GM23248 (cell line): ENCODE results near the gene CYFIP1. TPM values are rescaled to one million over a fixed set of nuclear protein-coding genes. Genes with fewer than 3 reads are reported as not detected.

Experiments
- DNase-seq: peaks from one replicate; pipeline ENCODE4 v3.0.0-alpha.2; 2015
- H2AFZ ChIP-seq: fragments of 200-600 bp; sonication (generic); 2 replicates; pipeline ENCODE4 v1.6.1; 2016; ENCODE audit warnings: antibody characterized with exemption
- H3F3A ChIP-seq: fragments of 200-600 bp; sonication (generic); 2 replicates; pipeline ENCODE4 v1.6.1; 2016; ENCODE audit warnings: mild to moderate bottlenecking, antibody characterized with exemption, mixed run types; ENCODE audit not compliant: insufficient read depth
- H3K27ac ChIP-seq: fragments of 200-600 bp; sonication (generic); 2 replicates; pipeline ENCODE4 v1.5.1; 2016; ENCODE audit warnings: mild to moderate bottlenecking
- H3K27me3 ChIP-seq: fragments of 200-600 bp; sonication (generic); replicated peaks from 2 replicates; pipeline ENCODE4 v1.6.1; 2016; ENCODE audit warnings: mild to moderate bottlenecking; ENCODE audit not compliant: insufficient read depth
- H3K36me3 ChIP-seq: fragments of 200-600 bp; sonication (generic); 2 replicates; pipeline ENCODE4 v1.6.1; 2016; ENCODE audit warnings: low read depth, mild to moderate bottlenecking
- H3K4me1 ChIP-seq: fragments of 200-600 bp; sonication (generic); 2 replicates; pipeline ENCODE4 v1.6.1; 2016; ENCODE audit warnings: mild to moderate bottlenecking; ENCODE audit not compliant: insufficient read depth
- H3K4me2 ChIP-seq: fragments of 200-600 bp; sonication (generic); one replicate; pipeline ENCODE4 v1.6.1; 2016; ENCODE audit warnings: mild to moderate bottlenecking; ENCODE audit not compliant: unreplicated experiment
- H3K4me3 ChIP-seq: fragments of 200-600 bp; sonication (generic); 2 replicates; pipeline ENCODE4 v1.5.1; 2016; ENCODE audit warnings: mild to moderate bottlenecking
- H3K79me2 ChIP-seq: fragments of 200-600 bp; sonication (generic); 2 replicates; pipeline ENCODE4 v1.6.1; 2016; ENCODE audit warnings: mild to moderate bottlenecking; ENCODE audit not compliant: insufficient read depth
- H3K9ac ChIP-seq: fragments of 200-600 bp; sonication (generic); 2 replicates; pipeline ENCODE4 v1.6.1; 2016; ENCODE audit warnings: mild to moderate bottlenecking
- H3K9me2 ChIP-seq: fragments of 200-600 bp; sonication (generic); 2 replicates; pipeline ENCODE4 v1.6.1; 2016; ENCODE audit warnings: mixed run types, mild to moderate bottlenecking, moderate library complexity; ENCODE audit not compliant: insufficient read depth
- H3K9me3 ChIP-seq: fragments of 200-600 bp; sonication (generic); one replicate; pipeline ENCODE4 v1.6.1; 2017; ENCODE audit warnings: low read depth
- H4K20me1 ChIP-seq: fragments of 200-600 bp; sonication (generic); 2 replicates; pipeline ENCODE4 v1.6.0; 2016; ENCODE audit not compliant: insufficient read depth
- EZH2 ChIP-seq: fragments of 200-600 bp; sonication (generic); IDR thresholded peaks from 2 replicates; pipeline ENCODE4 v1.6.1; 2018; ENCODE audit warnings: antibody characterized with exemption, mild to moderate bottlenecking; ENCODE audit not compliant: insufficient read depth, poor library complexity, severe bottlenecking
- EZH2phosphoT487 ChIP-seq: fragments of 200-600 bp; sonication (generic); IDR thresholded peaks from 2 replicates; pipeline ENCODE4 v1.6.1; 2018; ENCODE audit warnings: antibody characterized with exemption, moderate library complexity, mild to moderate bottlenecking, low read depth; ENCODE audit not compliant: insufficient read depth
- WGBS, 2 experiments: methylation state at CpG; one replicate each; pipeline ENCODE4 v1.1.6; 2015 to 2017; ENCODE audit warnings: low lambda C conversion rate in 2 of 2, low coverage in 1 of 2; ENCODE audit errors: missing lambda C conversion rate in 2 of 2; 5-methylcytosine and 5-hydroxymethylcytosine counted together
- in situ Hi-C: fragments of 300-500 bp; cut with MboI; formaldehyde crosslinking; loops from 2 replicates; pipeline ENCODE4 v1.15.0; 2020
- polyA plus RNA-seq: library from polyadenylated mRNA; unstranded; fragments of >200 nt; fragmentation: Nextera tagmentation; extraction: Ambion mirVana; gene quantifications from 2 replicates; pipeline ENCODE4 v1.2.1, GENCODE V29; 2016
- total RNA-seq: library from RNA; depleted of rRNA; stranded (reverse); fragments of >200 nt; shearing (Covaris generic); gene quantifications from 2 replicates; pipeline ENCODE4 v1.2.3, GENCODE V29; 2014

Gene CYFIP1
- total and polyA plus RNA-seq, 2 experiments from 2014 or later: 80.5 to 129 TPM

DNA sequence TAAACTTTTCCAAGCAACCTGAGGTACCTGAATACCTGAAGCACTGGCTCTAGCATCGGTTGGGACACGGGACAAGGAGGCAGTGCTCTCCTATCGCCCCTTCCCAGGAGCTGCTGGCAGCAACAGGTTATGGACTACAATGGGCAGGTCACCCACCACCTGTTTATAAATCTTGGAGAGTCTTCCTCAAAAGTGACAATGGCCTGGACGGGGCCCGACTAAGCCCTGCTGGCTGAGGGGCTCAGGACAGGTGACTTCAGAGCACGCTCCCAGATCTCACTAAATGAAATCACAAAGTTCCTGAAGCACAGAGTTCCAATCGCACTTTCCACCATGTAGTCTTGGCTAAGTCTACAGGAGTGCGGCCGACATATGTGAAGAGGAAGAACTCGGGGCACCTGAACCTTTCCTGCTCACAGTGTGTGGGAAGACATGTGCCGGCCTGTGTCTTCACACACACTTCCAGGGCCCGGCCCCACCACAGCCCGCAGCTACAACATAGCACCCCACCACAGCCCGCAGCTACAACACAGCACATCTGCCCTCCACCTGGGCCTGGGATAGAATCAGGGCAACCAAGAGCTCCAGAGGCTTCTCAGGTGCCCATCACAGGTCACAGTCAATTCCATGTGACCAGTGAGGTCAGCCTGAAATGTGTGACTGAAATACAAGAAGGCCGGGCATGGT is 12.9 kb downstream of the CYFIP1 start:
- 84 to 90% methylated on average over 15 of the region's 15 CpGs for WGBS, 2 experiments
- Histone ChIP-seq H4K20me1 (peaks cover 28% of the 10 kb centered on the region), H3K36me3 (0 out of 2 replicates have a peak, but pooled peaks cover 3% of the 10 kb centered on the region), H3K4me3 (no peak overlapping the region), H3K4me1 (peaks cover 40% of the 10 kb centered on the region), H3K27ac (peak overlapping the region; percentile 85), H3K9me3 (no peaks in the 10 kb centered on the region), H3K9ac (no peak overlapping the region), H2AFZ (no peak overlapping the region), H3K27me3 (no peaks in the 10 kb centered on the region), H3K4me2 (no peak overlapping the region), H3F3A (peaks cover 39% of the 10 kb centered on the region), H3K79me2 (peaks cover 96% of the 10 kb centered on the region), H3K9me2 (no peaks in the 10 kb centered on the region)
- DNase-seq: no peak
- TF ChIP-seq EZH2phosphoT487: no peak
- no peak for TF ChIP-seq EZH2
- in situ Hi-C loops: no loop called here

DNA sequence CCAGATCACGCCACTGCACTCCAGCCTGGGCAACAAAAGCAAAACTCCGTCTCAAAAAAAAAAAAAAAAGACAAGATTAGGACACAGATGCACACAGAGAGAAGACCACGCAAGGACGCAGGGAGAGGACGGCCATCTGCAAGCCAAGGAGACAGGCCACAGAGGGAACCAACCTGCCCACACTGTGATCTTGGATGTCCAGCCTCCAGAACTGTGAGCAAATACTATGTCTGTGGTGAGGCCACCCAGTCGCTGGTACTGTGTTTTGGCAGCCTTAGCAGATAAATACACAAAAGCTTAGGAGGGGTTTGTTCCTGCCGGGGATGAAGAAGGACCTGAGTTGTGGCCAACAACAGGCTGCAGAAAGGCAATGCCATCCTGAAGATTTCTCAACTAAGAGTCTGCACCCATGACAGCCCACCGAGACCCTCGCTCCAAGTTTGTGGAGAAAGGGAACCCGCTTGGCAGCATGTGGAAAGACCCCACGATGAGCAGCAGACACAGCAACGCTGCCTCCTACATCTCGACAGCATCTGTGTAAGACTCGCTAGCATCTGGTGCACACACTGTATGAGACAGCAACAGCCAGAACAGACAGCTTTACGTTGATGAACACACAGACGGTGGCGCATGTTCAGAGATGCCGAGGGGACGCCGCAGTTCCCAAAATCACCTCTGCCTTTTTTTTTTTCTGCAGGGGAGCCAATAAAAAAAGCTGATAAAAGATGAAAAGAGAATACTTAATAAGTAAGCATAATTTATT is 13.7 kb downstream of the CYFIP1 start:
- Histone ChIP-seq H3K4me1 (peaks cover 48% of the 10 kb centered on the region), H4K20me1 (peaks cover 22% of the 10 kb centered on the region), H3K9ac (no peak overlapping the region), H3K9me2 (no peaks in the 10 kb centered on the region), H2AFZ (no peak overlapping the region), H3K27ac (no peak overlapping the region), H3K27me3 (no peaks in the 10 kb centered on the region), H3K4me2 (no peak overlapping the region), H3K79me2 (peaks cover 96% of the 10 kb centered on the region), H3K36me3 (0 out of 2 replicates have a peak, but pooled peaks cover 3% of the 10 kb centered on the region), H3K4me3 (no peak overlapping the region), H3F3A (peaks cover 45% of the 10 kb centered on the region), H3K9me3 (no peaks in the 10 kb centered on the region)
- TF ChIP-seq EZH2phosphoT487 (no peak), EZH2 (no peak)
- in situ Hi-C loops: no loop called here
- 69 to 70% methylated on average over 18 to 20 of the region's 20 CpGs for WGBS, 2 experiments
- no peak for DNase-seq

DNA sequence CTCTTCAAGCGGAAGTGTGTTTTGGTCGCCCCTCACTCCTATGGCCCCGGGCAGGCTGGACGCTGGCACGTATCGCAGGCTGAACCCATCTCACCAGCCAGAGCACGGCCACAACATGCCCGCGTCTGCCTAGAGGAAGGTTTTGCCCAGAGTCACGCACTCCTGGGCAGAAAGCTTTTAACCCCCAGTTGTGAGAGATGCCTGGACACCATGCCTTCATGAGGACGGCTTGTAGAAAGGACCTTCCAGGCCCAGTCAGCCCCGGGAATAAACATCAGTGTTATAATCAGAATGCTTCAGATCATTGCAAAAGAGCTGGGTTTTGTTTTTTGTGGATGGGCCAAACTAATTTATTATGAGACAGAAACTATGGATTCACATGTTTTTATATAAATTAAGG is 16.5 kb downstream of the CYFIP1 start:
- in situ Hi-C loops: no loop called here
- H3K27ac ChIP-seq: peak overlapping the region; percentile 73
- no peaks in the 10 kb centered on the region for H3K27me3 ChIP-seq
- peaks cover 52% of the 10 kb centered on the region for H3F3A ChIP-seq
- peak overlapping the region; percentile 45 for H3K4me2 ChIP-seq
- H2AFZ ChIP-seq: no peak overlapping the region
- 22 to 33% methylated on average over 12 of the region's 12 CpGs for WGBS, 2 experiments
- DNase-seq: peak; percentile 56
- H3K4me1 ChIP-seq: peaks cover 53% of the 10 kb centered on the region
- H3K9ac ChIP-seq: peak overlapping the region; percentile 55
- H3K4me3 ChIP-seq: peak overlapping the region; percentile 23
- H4K20me1 ChIP-seq: peaks cover 2% of the 10 kb centered on the region; the same call in 1 of the 2 replicates
- TF ChIP-seq EZH2: no peak
- TF ChIP-seq EZH2phosphoT487: no peak
- no peaks in the 10 kb centered on the region for H3K9me3 ChIP-seq
- 0 out of 2 replicates have a peak, but pooled peaks cover 3% of the 10 kb centered on the region for H3K36me3 ChIP-seq
- H3K9me2 ChIP-seq: no peaks in the 10 kb centered on the region
- peaks cover 96% of the 10 kb centered on the region for H3K79me2 ChIP-seq

DNA sequence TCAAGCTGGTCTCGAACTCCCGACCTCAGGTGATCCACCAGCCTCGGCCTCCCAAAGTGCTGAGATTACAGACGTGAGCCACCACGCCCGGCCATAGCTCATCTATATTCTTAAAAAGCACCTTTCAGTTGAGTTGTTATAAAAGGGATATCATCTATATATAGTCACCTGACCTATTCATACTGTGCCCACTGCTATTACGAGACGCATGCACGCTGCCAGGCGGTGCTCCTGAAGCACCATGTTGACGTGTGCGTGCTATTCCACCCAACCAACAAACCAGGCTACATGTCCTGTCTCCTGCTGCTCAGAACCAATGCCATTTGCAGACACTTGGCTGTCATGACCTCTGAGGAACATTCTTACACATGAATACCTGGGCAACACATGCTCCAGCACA is 17.6 kb downstream of the CYFIP1 start:
- H3K9me2 ChIP-seq: no peaks in the 10 kb centered on the region
- H3K4me2 ChIP-seq: no peak overlapping the region
- 0 out of 2 replicates have a peak, but pooled peaks cover 3% of the 10 kb centered on the region for H3K36me3 ChIP-seq
- H2AFZ ChIP-seq: no peak overlapping the region
- DNase-seq: no peak
- H3K9me3 ChIP-seq: no peaks in the 10 kb centered on the region
- TF ChIP-seq EZH2: no peak
- TF ChIP-seq EZH2phosphoT487: no peak
- no peaks in the 10 kb centered on the region for H3K27me3 ChIP-seq
- H4K20me1 ChIP-seq: no peaks in the 10 kb centered on the region
- 95 to 97% methylated on average over 12 of the region's 12 CpGs for WGBS, 2 experiments
- in situ Hi-C loops: no loop called here
- no peak overlapping the region for H3K27ac ChIP-seq
- H3F3A ChIP-seq: peaks cover 43% of the 10 kb centered on the region
- no peak overlapping the region for H3K9ac ChIP-seq
- H3K4me1 ChIP-seq: peaks cover 43% of the 10 kb centered on the region
- peaks cover 98% of the 10 kb centered on the region for H3K79me2 ChIP-seq
- H3K4me3 ChIP-seq: no peak overlapping the region
